ENCODE results near the gene GSTP1.

- no peak for TF ChIP-seq CTCF (IDR thresholded peaks at IDR 0.05)
- no peak for TF ChIP-seq POLR2A (IDR thresholded peaks at IDR 0.05)
Measured at GRCh38 chr11:67627441-67627811, 43.8 kb downstream of the GSTP1 start.
